ENCODE measurements around the gene PCBP3.

GRCh38 chr21:45611296-45611695 is 32.2 kb upstream of the PCBP3 start:
- TF ChIP-seq CTCF (IDR thresholded peaks at IDR 0.05; ENCODE audit: low read depth, low read length) (no peak), POLR2A (IDR thresholded peaks at IDR 0.05; ENCODE audit: extremely low read depth, insufficient read length) (no peak), MAX (IDR thresholded peaks at IDR 0.05; ENCODE audit: low read depth, low read length) (no peak)
